GM19238 (cell line): ENCODE results near the gene RHOB.

Source experiments
- DNase-seq: peaks from one replicate; pipeline ENCODE4 v3.0.0; 2011; ENCODE audit warnings: low spot score; ENCODE audit not compliant: insufficient read length

Gene RHOB

GRCh38 chr2:20436716-20437470, 10.0 kb upstream of the RHOB start:
- DNase-seq = no peak

DNA sequence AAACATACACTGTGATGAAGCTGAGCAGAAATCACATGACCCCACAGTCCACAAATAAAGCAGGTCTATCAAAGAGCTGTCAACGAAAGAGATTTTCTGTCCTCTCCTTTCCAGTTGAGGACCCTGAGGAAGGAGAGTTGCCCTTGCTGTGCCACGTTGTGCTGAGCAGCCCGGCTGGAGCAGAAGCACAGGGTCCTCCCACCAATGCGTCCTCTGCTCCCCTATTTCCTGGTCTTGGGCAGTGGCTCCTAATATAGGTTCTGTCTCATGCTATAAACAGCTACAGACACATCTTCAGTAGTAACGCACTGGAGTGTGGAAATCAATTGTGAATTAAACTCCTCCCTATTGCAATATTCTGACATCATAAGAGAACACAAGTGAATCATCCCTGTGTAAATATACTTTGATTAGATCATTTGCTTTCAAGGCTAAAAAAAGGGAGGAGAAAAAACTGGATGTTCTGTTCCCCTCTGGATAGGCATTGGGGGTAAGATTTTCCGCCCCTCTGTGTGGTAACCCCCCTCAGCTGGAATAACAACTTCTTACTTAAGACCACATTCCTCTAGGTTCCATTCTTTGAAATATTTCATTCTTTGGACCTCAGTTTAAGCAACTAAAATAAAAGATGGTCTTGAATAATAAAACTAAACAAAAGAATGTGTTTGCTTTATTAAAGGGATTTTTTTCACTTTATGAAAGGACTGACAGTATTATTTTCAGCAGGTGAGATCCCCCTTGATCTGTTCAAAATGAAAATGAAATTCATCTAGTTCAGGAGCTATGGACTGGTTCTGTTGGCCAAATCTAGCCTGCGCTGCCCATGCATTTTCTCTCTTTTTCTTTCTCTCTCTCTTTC, 8.3 kb upstream of the RHOB start:
- DNase-seq = no peak

DNA sequence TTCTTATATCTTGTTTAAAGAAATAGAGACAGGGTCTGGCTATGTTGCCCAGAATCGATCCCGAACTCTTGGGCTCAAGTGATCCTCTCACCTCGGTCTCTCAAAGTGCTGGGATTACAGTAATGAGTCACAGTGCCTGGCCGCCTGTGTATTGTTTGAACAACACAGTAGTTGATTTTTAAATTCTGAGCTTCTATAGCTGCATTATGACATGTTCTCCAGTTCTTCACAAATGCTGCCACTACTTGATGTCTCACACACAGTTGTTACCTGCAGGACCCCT, 7.7 kb upstream of the RHOB start:
- DNase-seq = no peak

- no peak for DNase-seq
These were observed 7.4 kb upstream of the RHOB start for GRCh38 chr2:20439503-20439902.

DNA sequence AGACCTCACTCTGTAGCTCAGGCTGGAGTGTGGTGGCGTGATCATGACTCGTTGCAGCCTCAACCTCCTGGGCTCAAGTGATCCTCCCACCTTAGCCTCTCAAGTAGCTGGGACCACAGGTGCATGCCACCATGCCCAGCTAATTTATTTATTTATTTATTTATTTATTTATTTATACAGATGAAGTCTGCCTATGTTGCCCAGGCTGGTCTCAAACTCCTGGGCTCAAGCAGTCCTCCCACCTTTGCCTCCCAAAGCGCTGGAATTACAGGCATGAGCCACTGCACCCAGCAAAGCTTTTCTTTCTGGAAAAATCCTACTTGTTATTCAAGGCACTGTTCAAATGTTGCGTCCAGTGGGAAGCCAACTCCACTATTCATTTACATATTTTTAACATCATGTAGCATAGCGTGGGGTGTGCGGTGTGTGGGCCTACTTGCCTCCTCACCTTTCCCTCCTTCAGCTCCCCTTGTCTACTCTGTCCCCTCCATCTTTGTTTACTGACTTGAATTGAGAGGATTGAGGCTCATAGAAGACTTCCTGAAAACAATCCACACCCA, 6.8 kb upstream of the RHOB start:
- no peak for DNase-seq

DNA sequence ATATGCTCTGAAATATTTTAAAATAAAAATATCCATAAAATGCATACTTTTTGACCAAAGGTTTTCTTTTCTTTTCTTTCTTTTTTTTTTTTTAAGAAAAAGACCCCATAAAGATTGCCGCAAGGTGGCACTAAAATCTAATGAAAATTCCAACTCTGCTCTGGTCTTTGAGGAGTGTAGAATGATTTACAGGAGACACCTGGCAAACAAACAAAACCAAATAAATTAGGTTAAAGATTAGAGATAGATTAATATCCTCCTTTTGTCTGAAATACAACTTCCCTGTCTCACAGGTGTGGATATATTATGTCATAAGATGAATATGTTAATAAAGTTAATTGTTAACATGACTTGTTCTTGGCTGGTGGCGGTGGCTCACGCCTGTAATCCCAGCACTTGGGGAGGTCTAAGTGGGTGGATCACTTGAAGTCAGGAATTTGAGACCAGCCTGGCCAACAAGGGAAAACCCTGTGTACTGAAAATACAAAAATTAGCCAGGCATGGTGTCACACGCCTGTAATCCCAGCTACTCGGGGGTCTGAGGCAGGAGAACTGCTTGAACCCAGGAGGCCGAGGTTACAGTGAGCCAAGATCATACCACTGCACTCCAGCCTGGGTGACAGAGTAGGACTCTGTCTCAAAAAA, 3.5 kb upstream of the RHOB start:
- DNase-seq = no peak

- DNase-seq = no peak
These were observed 2.5 kb upstream of the RHOB start for GRCh38 chr2:20444101-20444992.

- DNase-seq = no peak
These were observed 1.6 kb upstream of the RHOB start for GRCh38 chr2:20444993-20445910.

DNA sequence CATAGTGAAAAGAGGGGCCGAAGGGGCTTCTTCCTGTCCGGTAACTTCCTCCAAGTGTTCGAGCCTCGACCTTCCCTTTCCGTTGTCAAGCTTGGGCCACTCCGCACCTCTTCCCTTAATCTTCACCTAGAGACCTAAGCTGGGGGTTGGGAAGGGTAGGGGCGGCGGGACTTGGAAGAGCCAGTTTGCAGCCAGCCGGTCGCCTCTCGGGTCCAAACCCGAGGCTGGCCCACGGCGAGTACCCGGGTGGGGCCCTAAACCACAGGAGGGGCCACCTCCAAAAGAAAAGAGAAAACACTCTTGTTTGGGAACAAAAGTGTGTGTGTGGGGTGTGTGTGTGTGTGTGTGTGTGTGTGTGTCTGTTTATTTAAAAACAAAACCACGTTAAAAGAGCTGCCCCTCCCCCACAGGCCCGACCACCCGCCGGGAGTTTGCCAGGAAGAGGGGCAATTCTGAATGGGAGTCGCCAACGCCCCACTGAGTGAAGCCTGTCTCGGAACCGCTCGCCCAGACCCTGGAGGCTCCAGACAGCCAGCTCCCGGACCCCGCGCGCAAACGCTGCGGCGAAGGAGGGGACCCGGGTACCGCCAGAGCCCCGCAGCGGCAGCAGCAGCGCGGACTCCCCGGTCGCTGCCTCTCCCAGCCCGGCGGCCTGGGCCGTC, 488 bp upstream of the RHOB start:
- no peak for DNase-seq

DNA sequence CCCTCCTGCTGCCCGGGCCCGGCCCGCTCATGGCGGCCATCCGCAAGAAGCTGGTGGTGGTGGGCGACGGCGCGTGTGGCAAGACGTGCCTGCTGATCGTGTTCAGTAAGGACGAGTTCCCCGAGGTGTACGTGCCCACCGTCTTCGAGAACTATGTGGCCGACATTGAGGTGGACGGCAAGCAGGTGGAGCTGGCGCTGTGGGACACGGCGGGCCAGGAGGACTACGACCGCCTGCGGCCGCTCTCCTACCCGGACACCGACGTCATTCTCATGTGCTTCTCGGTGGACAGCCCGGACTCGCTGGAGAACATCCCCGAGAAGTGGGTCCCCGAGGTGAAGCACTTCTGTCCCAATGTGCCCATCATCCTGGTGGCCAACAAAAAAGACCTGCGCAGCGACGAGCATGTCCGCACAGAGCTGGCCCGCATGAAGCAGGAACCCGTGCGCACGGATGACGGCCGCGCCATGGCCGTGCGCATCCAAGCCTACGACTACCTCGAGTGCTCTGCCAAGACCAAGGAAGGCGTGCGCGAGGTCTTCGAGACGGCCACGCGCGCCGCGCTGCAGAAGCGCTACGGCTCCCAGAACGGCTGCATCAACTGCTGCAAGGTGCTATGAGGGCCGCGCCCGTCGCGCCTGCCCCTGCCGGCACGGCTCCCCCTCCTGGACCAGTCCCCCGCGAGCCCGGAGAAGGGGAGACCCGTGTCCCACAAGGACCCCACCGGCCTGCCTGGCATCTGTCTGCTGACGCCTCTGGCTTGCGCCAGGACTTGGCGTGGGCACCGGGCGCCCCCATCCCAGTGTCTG, 767 bp downstream of the RHOB start:
- DNase-seq = no peak

DNA sequence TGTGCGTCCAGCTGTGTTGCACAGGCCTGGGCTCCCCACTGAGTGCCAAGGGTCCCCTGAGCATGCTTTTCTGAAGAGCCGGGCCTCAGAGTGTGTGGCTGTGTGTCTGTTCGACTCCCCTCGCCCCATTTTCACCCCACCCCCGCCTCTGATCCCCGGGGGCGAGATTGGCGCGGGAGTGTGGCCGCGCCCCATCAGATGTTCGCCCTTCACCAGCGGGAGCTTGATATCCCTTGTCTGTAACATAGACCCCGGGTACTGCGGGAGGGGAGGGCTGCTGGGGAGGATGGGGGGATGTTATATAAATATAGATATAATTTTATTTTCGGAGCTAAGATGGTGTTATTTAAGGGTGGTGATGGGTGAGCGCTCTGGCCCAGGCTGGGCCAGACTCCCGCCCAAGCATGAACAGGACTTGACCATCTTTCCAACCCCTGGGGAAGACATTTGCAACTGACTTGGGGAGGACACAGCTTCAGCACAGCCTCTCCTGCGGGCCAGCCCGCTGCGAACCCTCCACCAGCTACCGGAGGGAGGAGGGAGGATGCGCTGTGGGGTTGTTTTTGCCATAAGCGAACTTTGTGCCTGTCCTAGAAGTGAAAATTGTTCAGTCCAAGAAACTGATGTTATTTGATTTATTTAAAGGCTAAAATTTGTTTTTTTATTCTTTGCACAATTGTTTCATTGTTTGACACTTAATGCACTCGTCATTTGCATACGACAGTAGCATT, 1.5 kb downstream of the RHOB start:
- no peak for DNase-seq

DNA sequence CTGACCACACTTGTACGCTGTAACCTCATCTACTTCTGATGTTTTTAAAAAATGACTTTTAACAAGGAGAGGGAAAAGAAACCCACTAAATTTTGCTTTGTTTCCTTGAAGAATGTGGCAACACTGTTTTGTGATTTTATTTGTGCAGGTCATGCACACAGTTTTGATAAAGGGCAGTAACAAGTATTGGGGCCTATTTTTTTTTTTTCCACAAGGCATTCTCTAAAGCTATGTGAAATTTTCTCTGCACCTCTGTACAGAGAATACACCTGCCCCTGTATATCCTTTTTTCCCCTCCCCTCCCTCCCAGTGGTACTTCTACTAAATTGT, 2.1 kb downstream of the RHOB start:
- DNase-seq = no peak

DNA sequence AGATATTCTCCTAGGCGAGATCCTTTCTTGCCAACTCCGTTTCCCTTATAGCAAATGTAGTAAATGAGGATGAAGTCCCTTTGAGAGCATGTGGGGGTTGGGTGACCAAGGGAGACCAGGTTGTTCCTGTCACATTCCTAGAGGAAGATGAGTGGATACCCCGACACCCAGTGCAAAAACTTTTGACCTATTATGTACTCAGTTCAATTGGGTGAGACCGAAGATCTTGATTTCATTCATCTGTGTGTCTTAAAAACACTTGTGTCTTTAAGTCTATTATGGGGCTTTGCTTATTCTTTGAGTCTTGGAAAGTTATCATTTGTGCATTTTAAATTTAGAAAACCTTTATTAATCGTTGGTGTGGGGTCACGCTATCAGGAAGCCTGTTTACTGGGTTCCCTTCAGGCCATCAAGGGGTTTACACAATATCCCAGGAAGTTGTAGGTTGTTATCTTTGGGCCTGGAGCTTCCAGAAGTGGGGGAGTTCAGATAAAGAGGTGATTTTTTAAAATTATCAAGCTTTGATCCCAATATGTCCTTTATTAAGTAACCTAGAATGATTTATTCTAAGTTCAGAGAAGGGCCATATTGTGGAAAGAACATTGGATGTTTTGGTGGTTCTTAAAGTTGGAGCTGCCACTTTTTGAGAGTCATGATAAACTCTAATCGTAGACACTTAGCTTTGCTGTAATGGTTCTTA, 2.8 kb downstream of the RHOB start:
- DNase-seq = no peak

- DNase-seq = no peak
These were observed 3.5 kb downstream of the RHOB start for GRCh38 chr2:20450201-20450999.

DNA sequence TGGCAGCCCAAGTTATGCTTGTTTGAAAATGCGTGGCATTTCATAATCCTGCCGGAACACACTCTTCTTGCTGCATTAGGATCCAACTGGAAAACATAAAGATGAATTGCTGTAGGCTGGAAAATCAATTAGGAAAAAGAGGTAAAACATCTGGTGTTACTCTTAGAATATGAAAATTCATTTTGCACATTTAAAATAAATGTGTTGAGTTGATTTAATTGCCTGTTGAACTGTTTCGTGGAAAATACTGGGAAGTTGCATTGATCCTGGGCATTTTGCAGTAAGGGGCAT, 4.1 kb downstream of the RHOB start:
- DNase-seq = no peak

DNA sequence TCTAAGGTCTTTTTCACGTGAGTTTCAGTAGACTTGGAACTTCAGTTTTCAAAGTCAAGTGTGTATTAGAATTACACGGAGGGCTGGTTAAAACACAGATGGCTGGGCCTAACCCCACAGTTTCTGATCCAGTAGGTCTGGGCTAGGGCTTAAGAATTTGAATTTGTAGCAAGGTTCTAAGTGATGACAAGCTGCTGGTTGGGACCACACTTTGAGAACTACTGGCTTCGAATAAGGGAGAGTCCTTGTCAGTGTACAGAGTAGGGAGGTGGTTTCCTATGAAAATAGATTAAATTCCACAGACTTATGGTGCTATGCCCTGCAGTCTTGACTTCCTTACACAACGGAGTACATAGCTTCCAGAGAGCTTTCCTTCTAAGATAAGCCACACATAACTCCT, 4.5 kb downstream of the RHOB start:
- no peak for DNase-seq
